Measurements from ENCODE around the gene CHPT1. TPM values are rescaled to one million over a fixed set of nuclear protein-coding genes. Genes with fewer than 3 reads are reported as not detected.

The CHPT1 gene
- total RNA-seq, 1 donor from 2014 or later, result 16.9 TPM

DNA sequence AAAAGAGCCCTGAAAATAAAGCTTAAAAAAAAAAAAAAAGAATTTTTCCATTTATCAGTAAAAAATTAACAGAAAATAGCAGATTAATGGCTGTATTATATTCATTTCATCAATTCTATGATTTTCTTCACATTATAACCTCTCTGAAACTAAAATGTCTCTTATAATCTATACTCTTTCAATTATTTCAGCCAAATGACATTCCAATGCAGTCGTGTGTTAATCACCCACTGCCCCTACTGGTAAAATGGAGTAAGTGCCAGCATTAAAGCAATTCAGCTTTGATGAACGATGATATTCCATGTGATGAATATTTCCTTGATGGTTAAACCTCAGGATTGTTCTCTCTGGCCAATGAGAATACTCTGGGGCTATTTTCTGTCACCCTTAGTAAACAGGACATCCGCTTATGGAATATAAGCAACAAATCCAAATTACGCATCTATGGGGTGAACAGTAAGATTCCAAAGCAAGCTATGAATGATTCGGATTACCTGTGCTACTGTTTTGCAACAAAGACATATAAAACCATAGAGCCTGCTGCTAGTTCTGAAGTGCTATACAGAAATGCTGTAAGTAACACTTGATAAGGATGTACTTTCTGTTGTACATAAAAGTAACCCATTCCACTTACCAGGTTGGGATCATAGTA, 62.1 kb downstream of the CHPT1 start:
- peaks cover 22% of the 10 kb centered on the region for H3K36me3 Mint-ChIP-seq
- peaks cover 13% of the 10 kb centered on the region for H3K4me1 Mint-ChIP-seq
- H3K4me3 Mint-ChIP-seq, result no peak overlapping the region
- TF ChIP-seq, protein P1, sequence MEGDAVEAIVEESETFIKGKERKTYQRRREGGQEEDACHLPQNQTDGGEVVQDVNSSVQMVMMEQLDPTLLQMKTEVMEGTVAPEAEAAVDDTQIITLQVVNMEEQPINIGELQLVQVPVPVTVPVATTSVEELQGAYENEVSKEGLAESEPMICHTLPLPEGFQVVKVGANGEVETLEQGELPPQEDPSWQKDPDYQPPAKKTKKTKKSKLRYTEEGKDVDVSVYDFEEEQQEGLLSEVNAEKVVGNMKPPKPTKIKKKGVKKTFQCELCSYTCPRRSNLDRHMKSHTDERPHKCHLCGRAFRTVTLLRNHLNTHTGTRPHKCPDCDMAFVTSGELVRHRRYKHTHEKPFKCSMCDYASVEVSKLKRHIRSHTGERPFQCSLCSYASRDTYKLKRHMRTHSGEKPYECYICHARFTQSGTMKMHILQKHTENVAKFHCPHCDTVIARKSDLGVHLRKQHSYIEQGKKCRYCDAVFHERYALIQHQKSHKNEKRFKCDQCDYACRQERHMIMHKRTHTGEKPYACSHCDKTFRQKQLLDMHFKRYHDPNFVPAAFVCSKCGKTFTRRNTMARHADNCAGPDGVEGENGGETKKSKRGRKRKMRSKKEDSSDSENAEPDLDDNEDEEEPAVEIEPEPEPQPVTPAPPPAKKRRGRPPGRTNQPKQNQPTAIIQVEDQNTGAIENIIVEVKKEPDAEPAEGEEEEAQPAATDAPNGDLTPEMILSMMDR (IDR thresholded peaks at IDR 0.05; ENCODE audit: unreplicated experiment), result peak; percentile 76
- no peaks in the 10 kb centered on the region for H3K27me3 Mint-ChIP-seq (ENCODE audit: low read depth)
- no peaks in the 10 kb centered on the region for H3K9me3 Mint-ChIP-seq
- DNase-seq (ENCODE audit: low spot score in 2 of 2, unreplicated experiment in 2 of 2), result no peak
- H3K27ac Mint-ChIP-seq, result no peak overlapping the region

DNA sequence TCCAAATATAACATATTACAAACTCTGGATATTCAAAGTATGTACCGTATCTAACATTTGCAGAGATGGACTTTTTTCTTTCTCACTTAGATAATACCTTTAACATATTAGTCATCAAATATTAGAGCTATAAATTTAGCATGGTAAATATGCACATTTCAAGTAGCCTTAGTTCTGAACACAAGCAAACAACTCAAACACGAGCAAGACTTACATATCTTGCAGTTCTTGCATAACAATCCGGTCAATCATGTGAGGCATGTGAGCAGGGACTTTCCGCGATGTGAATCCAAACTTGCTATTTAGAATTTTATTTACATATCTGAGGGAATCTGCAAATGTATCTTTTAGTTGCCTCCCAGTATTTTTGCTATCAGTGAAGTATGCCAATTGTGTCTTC, 63.9 kb downstream of the CHPT1 start:
- no peaks in the 10 kb centered on the region for H3K27me3 Mint-ChIP-seq (ENCODE audit: low read depth)
- no peak overlapping the region for H3K4me3 Mint-ChIP-seq
- TF ChIP-seq, protein P1 (IDR thresholded peaks at IDR 0.05; ENCODE audit: unreplicated experiment), result no peak
- peaks cover 14% of the 10 kb centered on the region for H3K36me3 Mint-ChIP-seq
- no peak for DNase-seq (ENCODE audit: low spot score in 2 of 2, unreplicated experiment in 2 of 2)
- peaks cover 25% of the 10 kb centered on the region for H3K4me1 Mint-ChIP-seq
- no peaks in the 10 kb centered on the region for H3K9me3 Mint-ChIP-seq
- H3K27ac Mint-ChIP-seq, result no peak overlapping the region

DNA sequence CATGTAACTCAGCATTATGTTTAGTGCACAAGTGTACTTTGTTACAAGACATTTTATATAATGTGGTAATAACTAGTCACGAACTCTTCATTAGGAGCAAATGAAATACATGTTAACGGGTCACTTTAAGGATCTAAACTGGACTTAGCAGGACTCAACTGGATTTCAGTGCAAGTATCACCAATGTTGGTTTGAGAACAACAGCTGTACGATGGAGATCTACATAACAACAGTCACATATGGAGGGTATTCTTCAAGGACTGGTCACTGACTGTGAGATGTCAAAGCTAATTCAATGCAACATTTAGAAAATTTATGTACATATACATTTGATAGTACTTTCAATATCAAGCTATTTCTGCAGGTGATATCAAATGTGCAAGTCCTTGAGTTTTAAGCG, 64.3 kb downstream of the CHPT1 start:
- peaks cover 25% of the 10 kb centered on the region for H3K4me1 Mint-ChIP-seq
- H3K27me3 Mint-ChIP-seq (ENCODE audit: low read depth), result no peaks in the 10 kb centered on the region
- peaks cover 13% of the 10 kb centered on the region for H3K36me3 Mint-ChIP-seq
- TF ChIP-seq, protein P1 (IDR thresholded peaks at IDR 0.05; ENCODE audit: unreplicated experiment), result no peak
- H3K4me3 Mint-ChIP-seq, result no peak overlapping the region
- no peaks in the 10 kb centered on the region for H3K9me3 Mint-ChIP-seq
- no peak for DNase-seq (ENCODE audit: low spot score in 2 of 2, unreplicated experiment in 2 of 2)
- no peak overlapping the region for H3K27ac Mint-ChIP-seq

DNA sequence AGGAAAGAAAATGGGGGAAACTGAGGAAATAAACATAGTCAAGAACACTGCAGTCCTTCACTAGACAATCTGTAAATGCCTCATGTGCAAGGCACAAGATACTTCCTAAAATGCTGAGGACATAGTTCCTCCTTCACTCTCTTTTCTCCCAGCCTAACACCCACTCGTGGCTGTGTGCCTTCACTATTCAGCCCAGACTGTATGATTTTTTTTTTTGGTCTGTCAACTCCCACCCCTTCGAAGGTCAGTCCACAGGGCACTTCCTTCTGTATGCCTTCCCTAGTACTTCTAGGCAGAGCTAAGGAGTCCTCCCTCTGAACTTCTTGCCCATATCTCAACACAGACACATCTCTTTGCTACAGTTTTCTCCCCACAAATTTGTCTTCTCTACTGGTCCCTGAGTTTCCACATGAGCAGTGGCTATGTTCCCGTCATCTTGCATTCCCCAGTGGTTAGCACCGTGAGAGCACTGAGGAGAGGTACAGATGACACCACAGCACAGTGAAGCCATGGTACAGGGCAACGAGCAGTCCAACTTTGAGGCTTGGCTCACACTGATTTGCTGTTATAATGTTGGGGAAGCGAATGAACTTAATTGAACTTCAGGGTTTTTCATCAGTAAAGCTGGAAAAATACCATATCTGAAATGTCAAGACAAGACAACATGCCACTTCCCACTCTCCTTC, 65.9 kb downstream of the CHPT1 start:
- no peak overlapping the region for H3K4me3 Mint-ChIP-seq

DNA sequence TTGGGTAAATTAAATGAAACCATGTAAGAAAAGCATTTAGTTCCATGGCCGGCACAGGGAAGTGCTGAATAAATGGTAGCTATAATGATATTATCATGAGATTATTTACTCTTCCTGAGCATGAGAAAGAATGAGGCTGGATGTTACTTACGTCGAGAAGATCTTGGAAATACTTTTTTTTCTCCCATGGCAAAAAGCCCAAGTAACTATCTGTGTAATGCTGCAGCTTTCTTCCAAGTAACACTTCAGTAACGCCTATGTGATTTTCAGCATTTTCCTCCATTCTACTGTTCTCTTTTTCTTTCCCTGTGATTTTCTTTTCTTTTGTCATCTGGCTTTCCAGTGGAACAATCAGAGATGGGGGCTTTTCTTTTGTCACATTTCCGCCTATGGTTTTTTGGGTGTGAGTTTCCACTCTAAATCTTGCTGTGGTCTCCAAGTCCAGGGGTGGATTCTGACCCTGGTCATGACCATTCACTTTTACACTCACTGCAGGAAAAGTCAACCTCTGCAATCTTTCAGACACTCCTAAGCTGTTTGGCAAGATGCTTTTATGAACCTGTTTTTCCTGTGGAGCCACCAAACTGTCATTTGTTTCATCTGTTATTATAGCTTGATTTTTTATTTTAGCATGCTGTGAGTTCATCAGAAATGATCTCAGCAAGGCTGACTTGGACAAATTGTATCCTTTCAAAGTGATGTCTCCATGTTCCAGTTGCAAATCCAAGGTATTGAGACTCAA, 66.8 kb downstream of the CHPT1 start:
- TF ChIP-seq, protein P1 (IDR thresholded peaks at IDR 0.05; ENCODE audit: unreplicated experiment), result no peak
- DNase-seq (ENCODE audit: low spot score in 2 of 2, unreplicated experiment in 2 of 2), result no peak
- Mint-ChIP-seq H3K4me1 (peaks cover 25% of the 10 kb centered on the region), H3K9me3 (no peaks in the 10 kb centered on the region), H3K4me3 (no peak overlapping the region), H3K36me3 (peaks cover 7% of the 10 kb centered on the region), H3K27me3 (ENCODE audit: low read depth) (no peaks in the 10 kb centered on the region), H3K27ac (peak overlapping the region; percentile 63)

More for the DNA sequence above, 65.9 kb downstream of the CHPT1 start:
- Mint-ChIP-seq H3K4me1 (peaks cover 25% of the 10 kb centered on the region), H3K27me3 (ENCODE audit: low read depth) (no peaks in the 10 kb centered on the region), H3K27ac (peak overlapping the region; percentile 1), H3K9me3 (no peaks in the 10 kb centered on the region), H3K36me3 (peaks cover 11% of the 10 kb centered on the region)
- no peak for DNase-seq (ENCODE audit: low spot score in 2 of 2, unreplicated experiment in 2 of 2)
- TF ChIP-seq, protein P1 (IDR thresholded peaks at IDR 0.05; ENCODE audit: unreplicated experiment), result no peak

All from mesothelial cell of epicardium (in vitro differentiated cells).